RWPE2 (cell line): ENCODE data around the gene IGFBPL1.

Experiments used
- ATAC-seq: fragments of 200-7000 bp; cut with Tn5 transposase; 3 replicates; pipeline ENCODE4 v1.9.1; 2021; ENCODE audit warnings: low read depth
- DNase-seq: peaks from one replicate; pipeline ENCODE4 v3.0.0-alpha.2; 2020; ENCODE audit warnings: low spot score
- H3K27ac ChIP-seq: fragments of 450-650 bp; 2 replicates; pipeline ENCODE4 v1.5.1; 2017; ENCODE audit warnings: mild to moderate bottlenecking; ENCODE audit not compliant: poor library complexity, severe bottlenecking
- H3K27me3 ChIP-seq: fragments of 250-450 bp; sonication (Bioruptor Pico); 2 replicates; pipeline ENCODE4 v1.5.1; 2021; ENCODE audit warnings: mild to moderate bottlenecking, moderate library complexity; ENCODE audit not compliant: insufficient read depth, poor library complexity, severe bottlenecking
- H3K36me3 ChIP-seq: fragments of 250-450 bp; sonication (Bioruptor Pico); 2 replicates; pipeline ENCODE4 v1.5.1; 2020; ENCODE audit warnings: low read depth, mild to moderate bottlenecking, moderate library complexity
- H3K4me1 ChIP-seq: fragments of 250-450 bp; sonication (Bioruptor Pico); 2 replicates; pipeline ENCODE4 v1.5.1; 2021; ENCODE audit warnings: mild to moderate bottlenecking, moderate library complexity; ENCODE audit not compliant: insufficient read depth, poor library complexity, severe bottlenecking
- H3K4me3 ChIP-seq: fragments of 250-450 bp; sonication (Bioruptor Pico); 2 replicates; pipeline ENCODE4 v1.5.1; 2021; ENCODE audit warnings: mild to moderate bottlenecking, moderate library complexity; ENCODE audit not compliant: severe bottlenecking
- H3K9me3 ChIP-seq: fragments of 250-450 bp; sonication (Bioruptor Pico); 2 replicates; pipeline ENCODE4 v1.5.1; 2021; ENCODE audit warnings: mild to moderate bottlenecking, moderate library complexity; ENCODE audit not compliant: severe bottlenecking
- CTCF ChIP-seq: fragments of 450-650 bp; IDR thresholded peaks from one replicate; pipeline ENCODE4 v1.5.1; 2017; ENCODE audit warnings: mild to moderate bottlenecking, moderate library complexity; ENCODE audit not compliant: poor library complexity, severe bottlenecking

IGFBPL1 gene

GRCh38 chr9:38361473-38361850, 62.8 kb downstream of the IGFBPL1 start:
- TF ChIP-seq CTCF = no peak
- no peaks in the 10 kb centered on the region for H3K4me1 ChIP-seq

GRCh38 chr9:38360839-38361472, 63.3 kb downstream of the IGFBPL1 start:
- H3K9me3 ChIP-seq = no peaks in the 10 kb centered on the region
- no peak for ATAC-seq

More at GRCh38 chr9:38361473-38361850, 62.8 kb downstream of the IGFBPL1 start:
- Histone ChIP-seq H3K9me3 (no peaks in the 10 kb centered on the region), H3K27ac (no peak overlapping the region), H3K36me3 (no peaks in the 10 kb centered on the region), H3K4me3 (no peak overlapping the region), H3K27me3 (no peaks in the 10 kb centered on the region)
- ATAC-seq (no peak), DNase-seq (peak; percentile 15)

GRCh38 chr9:38359689-38360385, 64.4 kb downstream of the IGFBPL1 start:
- no peak overlapping the region for H3K27ac ChIP-seq
- TF ChIP-seq CTCF = no peak
- H3K36me3 ChIP-seq = no peaks in the 10 kb centered on the region
- no peaks in the 10 kb centered on the region for H3K27me3 ChIP-seq
- ATAC-seq = no peak
- H3K9me3 ChIP-seq = no peaks in the 10 kb centered on the region
- no peak overlapping the region for H3K4me3 ChIP-seq
- H3K4me1 ChIP-seq = no peaks in the 10 kb centered on the region
- DNase-seq = peak; percentile 31

More at GRCh38 chr9:38360839-38361472, 63.3 kb downstream of the IGFBPL1 start:
- TF ChIP-seq CTCF = no peak
- peak; percentile 14 for DNase-seq
- no peaks in the 10 kb centered on the region for H3K4me1 ChIP-seq
- no peaks in the 10 kb centered on the region for H3K36me3 ChIP-seq
- H3K4me3 ChIP-seq = no peak overlapping the region
- H3K27me3 ChIP-seq = no peaks in the 10 kb centered on the region
- H3K27ac ChIP-seq = no peak overlapping the region

GRCh38 chr9:38359297-38359653, 65.0 kb downstream of the IGFBPL1 start:
- Histone ChIP-seq H3K4me3 (no peak overlapping the region), H3K4me1 (no peaks in the 10 kb centered on the region), H3K36me3 (no peaks in the 10 kb centered on the region), H3K9me3 (no peaks in the 10 kb centered on the region), H3K27me3 (no peaks in the 10 kb centered on the region), H3K27ac (no peak overlapping the region)
- no peak for TF ChIP-seq CTCF
- ATAC-seq (no peak), DNase-seq (peak; percentile 2)
